Activated effector memory CD4-positive, alpha-beta T cell treated with anti-CD3 and anti-CD28 coated beads, Interleukin-2, amount 50 U/mL, for 16 hours (primary cell): Measurements from ENCODE around the gene MGAM2.
"Not testable (repeated sequence)": the region's sequence is repeated elsewhere in the genome, so short reads cannot be mapped to it uniquely, and the experiment has no call there.

Source experiments
- DNase-seq: peaks from one replicate; pipeline ENCODE4 v3.0.0-alpha.2; 2020

Gene MGAM2

DNA sequence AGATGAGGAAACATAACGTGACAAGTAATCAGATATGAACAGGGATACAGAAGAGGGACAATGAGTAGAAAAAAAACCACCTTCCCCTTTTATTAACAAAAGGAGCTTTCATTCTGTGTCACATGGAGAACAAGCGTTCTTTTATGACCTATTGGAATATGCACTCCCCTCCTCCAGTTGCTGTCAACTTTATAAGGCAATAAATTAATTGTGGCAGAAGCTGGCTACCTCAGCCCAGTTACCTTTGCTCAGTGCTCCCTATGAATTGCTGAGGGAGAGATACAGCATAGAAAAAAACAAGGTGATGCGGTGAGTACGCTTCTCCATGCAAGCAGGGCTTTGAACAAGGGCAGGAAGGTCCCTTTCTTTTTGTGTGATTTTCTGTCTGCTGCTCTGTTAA is at the start of gene MGAM2:
MGAM2 (plus strand) TSS at position 220 of the 400 bp plus-strand sequence. CDS start 5,156 bp downstream, outside the sequence.
- DNase-seq: no peak

DNA sequence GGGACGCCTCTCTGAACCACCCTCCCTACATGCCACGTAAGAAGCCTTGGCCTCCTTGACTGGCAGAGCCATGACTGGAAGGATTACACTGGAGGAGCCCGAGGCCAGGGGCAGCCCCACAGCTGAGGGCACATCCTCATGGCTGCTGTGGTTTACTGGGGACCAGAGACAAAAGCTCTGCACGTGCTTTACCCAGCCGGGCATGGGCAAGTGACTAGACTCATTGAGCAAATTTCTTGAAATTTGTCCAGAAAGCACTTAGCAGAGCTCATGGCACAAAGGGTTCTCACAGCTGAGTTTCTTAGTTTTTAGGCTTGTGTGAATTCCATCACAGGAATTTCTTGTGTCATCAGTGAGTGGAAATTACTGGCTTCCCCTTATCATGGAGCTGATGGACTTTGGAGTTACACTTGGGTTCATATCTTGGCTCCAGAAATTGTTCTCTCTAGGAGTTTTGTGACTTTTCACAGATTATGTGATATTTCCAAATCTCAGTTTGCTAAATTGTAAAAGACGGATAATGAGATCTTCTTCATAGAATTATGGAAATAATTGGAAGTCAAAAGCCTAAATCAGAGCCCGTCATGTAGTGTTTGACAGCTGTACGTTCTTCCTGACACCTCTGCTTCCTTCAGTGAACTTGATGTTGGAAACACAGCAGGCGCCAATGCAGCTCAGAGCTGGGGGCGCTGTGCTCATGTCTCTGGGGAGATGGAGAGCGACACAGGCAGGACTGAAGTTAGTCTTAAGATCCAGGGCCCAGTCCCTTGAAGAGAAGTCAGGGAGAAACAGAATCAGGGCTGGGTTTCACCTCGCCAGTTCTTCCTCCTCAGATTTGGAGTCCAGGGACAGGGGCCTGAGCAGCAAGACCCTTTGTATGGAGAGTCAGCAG is 47.7 kb upstream of the MGAM2 start:
- no peak for DNase-seq

DNA sequence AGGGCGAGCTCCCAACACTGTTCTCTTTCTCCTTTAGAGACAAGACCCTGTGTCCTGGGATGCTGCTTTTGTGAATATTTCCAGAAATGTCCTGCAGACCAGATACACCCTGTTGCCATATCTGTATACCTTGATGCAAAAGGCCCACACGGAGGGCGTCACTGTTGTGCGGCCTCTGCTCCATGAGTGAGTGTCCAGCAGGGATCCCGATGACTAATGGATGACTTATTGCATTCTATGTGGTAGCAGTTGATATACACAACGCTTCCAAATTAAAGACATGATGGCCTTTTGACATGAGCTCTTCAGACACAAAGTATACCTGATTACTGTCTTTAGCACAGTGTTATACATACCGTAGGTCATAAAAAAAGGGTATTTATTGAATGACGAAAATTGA is 45.0 kb upstream of the MGAM2 start:
- no peak for DNase-seq

DNA sequence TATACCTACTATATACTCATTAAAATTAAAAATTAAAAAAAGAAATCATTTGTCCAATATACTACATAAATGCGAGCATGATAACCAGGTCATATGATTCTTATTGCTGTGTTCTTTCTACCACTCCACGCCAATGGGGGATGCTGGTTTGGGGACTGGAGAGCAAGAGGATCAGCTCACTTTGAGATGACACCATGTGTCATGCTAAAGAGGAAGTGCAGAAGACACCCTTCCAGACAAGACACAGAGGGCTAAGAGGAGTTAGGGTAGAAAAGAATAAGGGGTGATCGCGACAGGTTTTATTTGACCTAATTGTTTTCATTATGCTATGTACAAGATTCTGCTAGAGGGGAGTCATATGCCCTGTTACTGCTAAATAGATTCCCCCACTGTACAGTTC is 33.8 kb upstream of the MGAM2 start:
- no peak for DNase-seq

DNA sequence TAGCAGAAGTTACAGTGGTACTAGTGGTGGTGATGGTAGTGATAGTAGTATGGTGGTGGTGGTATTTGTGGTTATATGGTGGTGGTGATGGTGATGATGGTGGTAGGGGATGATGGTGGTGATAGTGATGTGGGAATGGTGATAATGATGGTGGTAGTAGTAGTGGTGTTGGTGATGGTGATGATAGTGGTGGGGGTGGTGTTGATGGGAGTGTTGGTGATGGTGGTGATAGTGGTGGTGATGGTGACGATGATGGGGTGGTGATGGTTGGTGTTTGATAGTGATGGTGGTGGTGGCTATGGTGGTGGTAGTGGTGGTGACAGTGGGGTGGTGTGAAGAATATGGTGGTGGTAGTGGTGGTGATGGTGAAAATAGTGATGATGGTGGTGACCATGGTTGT is 27.9 kb upstream of the MGAM2 start:
- no peak for DNase-seq

DNA sequence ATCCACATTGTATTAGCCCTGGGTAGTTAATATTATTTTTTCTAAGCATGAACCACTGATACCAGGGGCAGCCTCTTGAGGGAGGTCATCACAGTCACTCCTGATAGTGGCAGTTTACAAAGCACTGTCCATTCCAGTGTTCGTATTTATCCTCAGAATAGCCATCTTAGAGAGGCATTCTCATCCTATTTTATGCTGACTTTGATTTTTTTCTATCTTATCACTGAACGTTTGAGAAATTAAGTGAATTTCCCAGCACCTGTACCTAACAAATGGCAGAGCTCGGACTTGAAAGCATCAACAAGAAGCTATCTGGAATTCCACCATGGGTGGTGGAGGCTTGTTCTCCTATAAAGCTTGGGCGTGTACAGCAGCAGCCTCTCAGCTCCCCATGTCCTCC is 26.1 kb upstream of the MGAM2 start:
- DNase-seq: no peak

DNA sequence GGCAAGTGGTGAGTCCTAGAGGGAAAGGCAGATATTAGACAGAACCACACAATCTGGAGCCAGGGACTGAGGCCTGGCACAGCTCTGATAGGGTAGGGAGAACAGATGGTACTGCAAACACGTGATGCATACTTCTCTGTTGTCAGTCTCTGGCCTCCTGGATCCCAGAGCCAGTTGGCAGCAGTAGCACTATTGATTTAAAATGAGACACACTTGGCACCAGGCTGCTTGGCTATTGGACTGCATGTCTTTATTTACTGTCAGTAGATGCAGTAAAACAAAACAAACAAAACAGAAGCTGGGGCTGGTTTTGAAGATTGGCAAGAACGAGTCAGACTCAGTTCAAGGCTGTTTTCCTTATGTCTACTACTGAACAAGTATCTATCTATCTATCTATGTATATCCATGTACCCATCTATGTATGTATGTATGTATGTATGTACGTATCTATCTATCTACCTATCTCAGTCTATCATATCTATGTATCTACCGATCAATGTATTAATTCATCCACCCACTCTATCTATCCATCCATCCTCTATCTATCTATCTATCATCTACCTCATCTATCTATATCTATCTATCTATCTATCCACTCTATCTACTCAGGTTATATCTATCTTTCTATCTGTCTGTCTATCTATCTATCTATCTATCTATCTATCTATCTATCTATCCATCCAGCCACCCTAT is 23.4 kb upstream of the MGAM2 start:
- DNase-seq: no peak

DNA sequence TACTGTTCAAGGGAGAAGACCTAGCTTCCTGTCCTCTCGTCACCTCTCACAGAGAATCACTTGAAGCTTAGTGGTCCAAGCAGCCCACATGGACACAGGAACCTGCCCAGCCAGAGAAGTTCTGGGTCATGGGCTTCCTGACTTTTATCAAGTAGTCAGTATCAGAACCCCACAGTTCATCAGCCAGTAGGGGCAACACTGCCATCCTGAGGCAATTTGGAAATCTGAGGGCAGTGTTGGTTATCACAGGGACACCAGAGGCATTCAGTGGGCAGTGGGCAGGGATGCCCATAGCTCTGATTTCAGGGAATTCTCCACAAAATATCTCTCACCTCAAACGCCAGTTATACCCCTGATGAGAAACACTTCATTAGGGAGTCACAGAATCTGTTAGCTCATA is 22.5 kb upstream of the MGAM2 start:
- no peak for DNase-seq

DNA sequence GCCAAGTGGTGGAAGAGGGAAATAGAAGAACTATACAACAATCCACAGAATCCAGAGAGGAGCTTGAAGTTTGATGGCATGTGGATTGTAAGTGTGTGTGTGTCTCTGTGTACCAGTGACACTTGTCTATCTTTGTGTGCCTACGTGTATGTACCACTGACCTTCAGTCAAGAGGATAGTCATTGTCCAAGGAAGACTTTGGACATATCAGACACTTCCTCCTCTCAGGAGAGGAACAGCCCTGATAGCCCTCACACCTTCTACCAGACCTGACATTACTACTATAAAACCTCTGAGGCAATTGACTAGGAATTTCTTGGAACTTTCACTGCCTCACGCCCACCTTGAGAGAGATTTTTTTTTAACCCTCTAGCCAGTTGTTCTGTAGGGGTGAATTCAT is 19.6 kb upstream of the MGAM2 start:
- no peak for DNase-seq

DNA sequence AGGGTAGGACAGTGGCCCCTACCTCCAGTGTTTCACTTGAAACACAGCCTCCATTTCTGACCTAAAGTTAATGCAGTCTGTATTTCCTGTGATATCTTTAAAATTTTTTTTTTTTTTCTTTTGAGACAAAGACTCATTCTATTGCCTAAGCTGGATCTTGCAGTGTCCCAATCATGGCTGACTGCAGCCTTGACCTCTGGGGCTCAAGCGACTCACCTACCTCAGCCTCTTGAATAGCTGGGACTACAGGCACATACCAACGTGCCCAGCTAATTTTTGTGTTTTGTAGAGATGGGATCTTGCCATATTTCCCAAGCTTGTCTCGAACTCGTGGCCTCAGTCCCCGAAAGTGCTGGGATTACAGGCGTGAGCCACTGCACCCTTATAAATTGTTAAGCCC is 16.7 kb upstream of the MGAM2 start:
- no peak for DNase-seq

DNA sequence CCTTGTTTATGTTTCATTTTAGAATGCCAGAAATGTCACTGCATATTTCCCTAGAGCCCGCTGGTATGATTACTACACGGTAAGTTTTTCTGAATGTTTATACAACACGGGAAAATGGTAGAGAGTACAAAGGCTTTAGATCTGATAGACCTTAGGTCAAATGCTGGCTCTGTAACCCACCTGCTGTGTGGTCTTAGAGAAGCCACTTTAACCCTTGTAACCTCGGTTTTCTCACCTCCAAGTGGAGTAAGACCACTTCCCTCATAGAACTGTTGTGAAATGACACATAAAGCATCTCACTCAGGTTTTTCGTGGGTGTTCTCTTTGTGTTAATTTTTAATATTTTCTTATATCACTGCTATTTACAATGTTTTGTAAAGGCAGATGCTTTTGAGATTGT is 13.9 kb upstream of the MGAM2 start:
- DNase-seq: no peak

DNA sequence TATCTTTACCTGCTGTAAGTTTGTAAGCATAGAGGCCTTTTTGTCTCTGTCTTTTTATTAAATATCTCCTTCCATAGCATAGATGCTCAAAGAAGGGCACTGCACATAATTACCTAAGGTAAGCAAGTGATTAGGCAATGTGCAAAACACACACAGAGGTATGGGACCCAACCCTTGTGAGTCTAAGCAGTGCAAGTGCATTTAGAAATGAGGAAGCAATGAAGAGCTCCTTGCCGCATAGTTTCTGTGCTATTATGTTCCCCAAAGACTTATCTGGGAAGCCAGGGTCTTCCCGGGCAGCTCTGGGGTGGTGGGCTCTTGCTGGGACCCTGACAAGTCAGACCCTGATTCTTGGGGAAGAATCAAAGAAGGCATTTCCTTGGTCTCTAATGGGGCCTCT is 13.5 kb upstream of the MGAM2 start:
- no peak for DNase-seq

DNA sequence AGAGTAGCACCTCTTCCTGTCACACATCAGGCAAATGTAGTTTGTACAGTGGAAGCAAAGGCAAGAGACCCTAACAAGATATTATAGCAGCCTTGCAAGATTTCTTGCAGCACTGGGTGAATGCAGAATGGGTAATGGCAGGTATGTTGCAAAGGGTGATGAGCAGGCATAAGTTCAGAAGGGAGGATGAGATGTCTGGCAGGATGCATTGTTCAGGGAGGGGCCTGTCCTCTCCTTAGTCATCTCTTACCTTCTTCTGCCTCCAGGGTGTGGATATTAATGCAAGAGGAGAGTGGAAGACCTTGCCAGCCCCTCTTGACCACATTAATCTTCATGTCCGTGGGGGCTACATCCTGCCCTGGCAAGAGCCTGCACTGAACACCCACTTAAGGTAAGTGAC is 12.2 kb upstream of the MGAM2 start:
- DNase-seq: not testable (repeated sequence)

DNA sequence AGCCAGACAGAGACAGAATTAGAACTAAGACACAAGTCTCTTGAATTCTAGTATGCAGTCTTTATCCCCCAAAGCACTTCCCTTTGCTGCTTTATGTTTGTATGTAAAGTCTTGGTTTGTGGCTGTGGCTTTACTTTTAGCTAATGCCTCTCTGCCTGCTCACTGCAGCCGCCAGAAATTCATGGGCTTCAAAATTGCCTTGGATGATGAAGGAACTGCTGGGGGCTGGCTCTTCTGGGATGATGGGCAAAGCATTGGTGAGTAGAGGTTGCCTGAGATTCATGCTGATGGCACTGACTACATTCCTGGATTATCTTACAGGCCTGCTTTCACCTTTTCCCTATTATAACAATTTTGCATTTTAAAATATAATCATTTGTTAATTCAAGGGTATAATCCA is 10.9 kb upstream of the MGAM2 start:
- no peak for DNase-seq

DNA sequence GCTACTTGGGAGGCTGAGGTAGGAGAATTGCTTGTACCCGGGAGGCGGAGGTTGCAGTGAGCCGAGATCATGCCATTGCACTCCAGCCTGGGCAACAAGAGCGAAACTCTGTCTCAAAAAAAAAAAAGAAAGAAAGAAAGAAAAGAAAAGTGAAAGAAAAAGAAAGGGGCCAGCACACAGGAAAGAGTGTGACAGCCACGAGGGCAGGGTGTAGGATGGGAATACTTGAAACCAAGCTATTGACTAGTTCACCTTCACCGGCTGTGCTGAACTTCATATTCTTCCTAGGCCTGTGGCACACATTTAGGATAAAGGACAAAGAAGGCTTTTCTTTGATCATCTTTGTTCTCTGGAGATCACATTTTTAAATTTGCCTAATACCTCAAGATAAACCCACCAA is 9.7 kb upstream of the MGAM2 start:
- not testable (repeated sequence) for DNase-seq

DNA sequence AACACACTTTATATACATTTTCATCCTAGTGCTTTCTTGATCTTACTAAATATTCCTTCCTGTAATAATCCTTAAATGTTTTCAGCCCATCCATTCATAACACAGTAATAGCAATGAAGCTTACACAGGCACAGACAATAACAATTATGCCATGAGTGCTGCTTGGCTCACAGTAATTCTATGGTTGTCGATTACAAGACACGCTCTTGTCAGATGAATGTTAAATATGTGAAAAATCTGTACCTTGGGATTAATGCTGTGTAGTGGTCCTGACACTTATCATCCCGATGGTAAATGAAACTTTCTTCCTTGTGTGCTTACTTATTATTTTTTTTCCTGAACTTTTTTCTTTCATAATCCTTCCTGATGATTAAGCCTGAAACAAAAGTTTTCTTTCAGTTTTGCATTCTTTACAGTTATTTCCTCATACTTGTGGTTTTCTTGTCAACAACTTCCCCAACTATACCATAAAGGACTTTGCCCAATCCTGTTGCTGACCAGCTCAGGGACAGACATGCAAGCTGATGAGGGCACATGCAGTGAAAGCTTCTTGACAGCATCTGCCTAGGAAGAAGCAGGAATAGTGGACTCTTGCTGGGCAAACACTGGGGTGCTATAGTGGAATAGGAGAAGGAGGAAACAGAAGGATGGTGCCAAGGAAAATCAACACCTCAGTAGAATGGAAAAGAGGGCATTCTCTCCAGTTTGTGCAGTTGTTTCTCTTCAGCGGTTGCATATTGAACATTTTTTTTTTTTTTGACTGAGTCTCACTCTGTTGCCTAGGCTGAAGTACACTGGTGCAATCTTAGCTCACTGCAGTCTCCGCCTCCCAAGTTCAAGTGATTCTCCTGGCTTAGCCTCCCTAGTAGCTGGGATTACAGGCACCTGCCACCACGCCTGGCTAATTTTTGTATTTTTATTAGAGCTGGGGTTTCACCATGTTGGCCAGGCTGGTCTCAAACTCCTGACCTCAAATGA is 6.7 kb upstream of the MGAM2 start:
- no peak for DNase-seq

DNA sequence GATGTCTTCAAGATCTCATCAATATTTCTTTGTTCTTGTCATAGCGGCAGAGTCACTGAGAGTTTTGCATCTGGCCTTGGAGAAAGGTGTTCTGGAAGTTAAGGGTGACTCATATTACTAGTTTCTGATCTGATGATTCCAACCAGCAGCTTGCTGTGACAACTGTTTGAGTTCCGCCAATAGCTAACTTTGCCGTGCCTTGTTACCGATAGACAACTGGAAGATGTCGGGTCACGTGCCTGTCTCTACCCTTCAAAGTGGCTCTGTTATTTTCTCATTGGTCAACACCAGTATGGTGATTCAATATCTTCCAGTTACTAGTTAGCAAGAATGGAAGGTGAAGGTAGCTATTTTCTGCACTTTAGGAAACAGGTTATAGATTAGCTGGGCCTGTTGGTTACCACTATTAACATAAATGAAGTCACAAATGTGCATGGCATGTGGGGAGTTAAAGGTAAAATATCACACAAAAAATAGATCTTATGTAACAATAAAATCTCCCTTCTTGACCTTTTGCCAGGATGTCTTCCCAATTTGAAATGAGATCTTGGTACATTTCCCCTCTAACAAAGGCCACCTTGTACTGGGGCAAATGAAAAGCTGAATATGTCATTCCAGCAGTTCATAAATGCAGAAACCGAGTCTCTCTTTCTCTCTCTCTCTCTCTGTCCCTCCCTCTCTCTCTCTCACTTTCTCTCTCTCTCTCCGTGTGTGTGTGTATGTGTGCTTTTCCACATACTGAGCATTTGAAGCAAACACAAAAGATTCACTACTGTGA is 2.6 kb upstream of the MGAM2 start:
- no peak for DNase-seq

DNA sequence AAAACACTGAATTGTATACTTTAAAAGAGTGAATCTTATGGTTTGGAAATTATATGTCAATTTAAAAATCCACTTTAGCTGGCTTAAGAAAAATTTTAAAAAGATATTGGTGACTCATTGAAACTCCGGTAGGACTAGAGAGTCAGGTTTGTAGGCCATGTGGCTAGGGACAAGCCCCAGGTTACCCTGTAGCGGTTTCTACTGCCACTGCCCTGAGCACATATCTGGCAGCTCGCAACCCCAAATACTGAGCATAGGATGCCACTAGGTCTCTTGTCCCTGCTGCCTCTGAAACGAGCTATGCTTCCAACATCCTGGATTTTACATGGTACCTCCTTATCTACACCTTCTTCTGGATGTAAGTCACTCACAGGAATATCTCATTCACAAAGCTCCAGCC is 1.4 kb upstream of the MGAM2 start:
- no peak for DNase-seq

DNA sequence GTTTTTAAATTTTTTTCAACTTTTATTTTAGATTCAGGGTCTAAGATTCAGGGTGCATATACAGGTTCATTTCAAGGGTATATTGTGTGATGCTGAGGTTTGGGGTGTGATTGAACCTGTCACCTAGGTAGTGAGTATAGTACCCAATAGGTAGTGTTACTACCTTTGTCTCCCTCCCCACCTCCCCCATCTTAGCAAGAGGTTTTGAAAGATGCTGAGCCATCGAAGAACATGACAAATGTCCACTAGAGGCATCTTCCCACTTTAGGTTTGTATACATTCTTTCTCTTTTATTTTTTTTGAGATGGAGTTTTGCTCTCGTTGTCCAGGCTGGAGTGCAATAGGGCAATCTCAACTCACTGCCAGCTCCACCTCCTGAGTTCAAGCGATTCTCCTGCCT is 880 bp upstream of the MGAM2 start:
- DNase-seq: no peak

DNA sequence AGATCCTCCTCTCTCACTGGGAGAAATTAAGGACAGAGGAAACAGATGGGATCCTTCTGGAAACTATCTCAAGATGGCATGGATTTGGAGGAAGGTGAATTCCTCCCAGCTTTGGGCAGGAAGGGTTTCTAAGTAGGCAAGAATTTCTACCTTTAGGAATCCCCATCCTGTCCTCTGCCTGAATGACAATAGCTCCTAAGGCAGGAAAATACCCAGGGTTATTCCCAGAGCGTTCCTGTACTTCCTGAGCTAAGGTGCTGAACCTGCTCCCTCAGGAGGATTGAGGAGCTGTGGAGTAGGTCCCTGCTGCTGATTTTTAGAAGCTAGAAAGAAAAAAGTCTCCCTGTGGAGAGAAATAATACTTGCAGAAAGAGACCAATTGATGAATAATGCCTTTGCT is 568 bp downstream of the MGAM2 start:
- no peak for DNase-seq

DNA sequence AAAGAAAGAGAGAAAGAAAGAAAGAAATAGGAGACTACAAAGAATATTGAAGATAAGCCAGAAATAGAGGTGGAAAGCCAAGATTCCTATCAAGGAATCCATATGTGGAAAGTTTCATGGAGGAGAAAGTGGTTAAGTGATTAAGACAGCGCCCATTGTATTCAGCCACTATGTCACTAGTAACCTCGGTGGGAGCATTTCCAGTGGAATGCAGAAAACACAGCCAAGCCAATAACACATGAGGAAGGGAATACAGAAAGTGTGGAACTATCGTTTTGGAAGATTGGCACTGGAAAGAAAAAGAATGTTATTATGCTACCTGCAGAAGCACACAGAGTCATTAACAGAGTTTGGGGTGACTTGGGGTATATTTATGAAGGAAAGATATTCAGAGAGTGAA is 2.7 kb downstream of the MGAM2 start:
- DNase-seq: no peak

DNA sequence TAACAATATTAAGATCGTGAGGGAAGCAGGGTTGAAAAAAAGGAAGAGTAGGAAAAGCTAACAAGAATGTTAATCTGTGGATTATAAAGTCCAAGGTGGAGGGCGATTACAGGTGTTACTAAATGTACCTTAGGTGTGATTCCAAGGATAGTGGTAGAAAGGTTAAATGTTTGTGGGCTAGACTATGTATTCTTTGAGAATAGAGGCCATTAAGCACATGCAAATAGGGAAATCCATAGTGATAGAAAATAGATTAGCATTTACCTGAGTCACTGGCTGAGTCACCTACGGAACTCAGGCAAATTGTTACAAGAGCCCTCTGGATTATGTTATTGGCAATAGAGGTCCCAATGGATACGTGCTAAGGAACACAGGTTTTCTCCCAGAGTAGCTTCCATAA is 9.0 kb downstream of the MGAM2 start:
- no peak for DNase-seq

DNA sequence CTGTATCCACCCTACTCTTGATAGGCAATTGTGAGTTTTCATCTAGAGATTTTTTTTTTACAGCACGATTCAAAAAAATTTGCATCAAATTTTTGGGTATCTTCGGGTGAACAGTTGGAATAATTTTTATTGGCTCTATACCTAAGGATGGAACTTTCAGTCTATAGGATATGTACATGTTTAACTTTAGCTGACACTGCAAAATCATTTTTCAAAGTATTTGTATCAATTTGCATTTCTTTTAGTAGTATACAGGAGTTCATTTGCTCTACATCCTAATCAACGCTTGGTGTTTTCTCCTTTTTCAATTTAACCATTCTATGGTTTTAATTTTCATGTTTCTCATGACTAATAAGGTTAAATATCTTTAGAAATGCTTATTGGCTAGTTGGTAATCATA is 11.7 kb downstream of the MGAM2 start:
- DNase-seq: no peak
